ENCODE results near the gene B4GALNT2. TPM values are rescaled to one million over a fixed set of nuclear protein-coding genes. Genes with fewer than 3 reads are reported as not detected.

B4GALNT2 gene
- total and polyA plus RNA-seq, 2 of the 8 experiments (the other 6 are each of a cell fraction or from before 2014, with no cell fraction given): not detected

DNA sequence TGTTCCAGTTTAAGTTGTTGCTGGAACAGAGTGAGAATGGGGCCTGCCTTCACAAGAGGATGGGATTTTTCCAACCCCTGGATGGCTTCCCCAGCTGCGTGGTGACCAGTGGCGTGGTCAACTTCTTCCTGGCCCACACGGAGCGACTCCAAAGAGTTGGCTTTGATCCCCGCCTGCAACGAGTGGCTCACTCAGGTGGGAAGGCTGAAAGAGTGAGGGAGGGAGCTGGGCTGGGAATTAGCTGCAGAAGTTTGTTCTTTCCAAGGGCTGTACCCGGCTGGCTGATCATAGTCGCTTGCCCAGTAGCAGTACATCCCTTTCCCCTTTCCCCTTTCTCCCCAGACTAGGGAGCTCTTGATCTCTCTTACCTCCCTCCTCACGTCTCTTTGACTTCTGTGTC, 36.1 kb downstream of the B4GALNT2 start (continued):
- TF ChIP-seq JUN (IDR thresholded peaks at IDR 0.05; ENCODE audit: low read depth, low read length): no peak
